ENCODE data around the gene PLEKHM2.

DNA sequence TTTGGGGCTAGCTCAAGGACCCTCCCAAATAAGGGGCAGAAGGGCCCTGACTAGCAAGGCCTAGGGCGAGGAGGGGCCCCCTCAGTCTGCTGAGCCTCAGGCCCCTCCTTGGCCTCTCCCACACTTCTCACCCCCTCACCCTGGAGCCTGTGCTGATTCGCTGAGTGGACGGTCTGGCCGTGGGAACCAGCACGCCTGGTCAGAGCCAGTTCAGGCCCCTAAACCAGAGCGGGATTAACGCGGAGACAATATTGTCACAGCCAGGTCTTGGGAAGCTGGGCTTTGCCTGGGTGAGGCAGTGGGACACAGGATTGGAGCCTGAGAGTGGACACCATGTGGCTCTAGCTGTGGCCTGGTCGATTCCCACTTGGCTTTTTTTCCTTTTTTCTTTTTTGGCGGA is 69.7 kb downstream of the PLEKHM2 start:
- TF ChIP-seq, protein P1, sequence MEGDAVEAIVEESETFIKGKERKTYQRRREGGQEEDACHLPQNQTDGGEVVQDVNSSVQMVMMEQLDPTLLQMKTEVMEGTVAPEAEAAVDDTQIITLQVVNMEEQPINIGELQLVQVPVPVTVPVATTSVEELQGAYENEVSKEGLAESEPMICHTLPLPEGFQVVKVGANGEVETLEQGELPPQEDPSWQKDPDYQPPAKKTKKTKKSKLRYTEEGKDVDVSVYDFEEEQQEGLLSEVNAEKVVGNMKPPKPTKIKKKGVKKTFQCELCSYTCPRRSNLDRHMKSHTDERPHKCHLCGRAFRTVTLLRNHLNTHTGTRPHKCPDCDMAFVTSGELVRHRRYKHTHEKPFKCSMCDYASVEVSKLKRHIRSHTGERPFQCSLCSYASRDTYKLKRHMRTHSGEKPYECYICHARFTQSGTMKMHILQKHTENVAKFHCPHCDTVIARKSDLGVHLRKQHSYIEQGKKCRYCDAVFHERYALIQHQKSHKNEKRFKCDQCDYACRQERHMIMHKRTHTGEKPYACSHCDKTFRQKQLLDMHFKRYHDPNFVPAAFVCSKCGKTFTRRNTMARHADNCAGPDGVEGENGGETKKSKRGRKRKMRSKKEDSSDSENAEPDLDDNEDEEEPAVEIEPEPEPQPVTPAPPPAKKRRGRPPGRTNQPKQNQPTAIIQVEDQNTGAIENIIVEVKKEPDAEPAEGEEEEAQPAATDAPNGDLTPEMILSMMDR (conservative IDR thresholded peaks at IDR 0.05; ENCODE audit: low read depth, low read length), result no peak
- no peak for TF ChIP-seq EZH2 (IDR thresholded peaks at IDR 0.05; ENCODE audit: borderline replicate concordance, low read depth, low read length, poor library complexity, severe bottlenecking)

All from A673 (cell line).